Nephron (organoid): ENCODE data around the gene CDC42BPB.

Experiments
- H3K27ac Mint-ChIP-seq, 3 experiments: 2 replicates each; pipeline ENCODE4 v1.8.0; 2020; ENCODE audit warnings: mixed read lengths in 3 of 3, mild to moderate bottlenecking in 2 of 3, moderate library complexity in 1 of 3
- H3K27me3 Mint-ChIP-seq: 2 replicates; pipeline ENCODE4 v1.8.0; 2021; ENCODE audit warnings: low read depth, mild to moderate bottlenecking, moderate library complexity, mixed read lengths
- H3K36me3 Mint-ChIP-seq: 2 replicates; pipeline ENCODE4 v1.8.0; 2020; ENCODE audit warnings: low read depth, mixed read lengths
- H3K4me1 Mint-ChIP-seq: 2 replicates; pipeline ENCODE4 v1.8.0; 2020; ENCODE audit warnings: mixed read lengths
- H3K4me3 Mint-ChIP-seq, 3 experiments: 2 replicates each; pipeline ENCODE4 v1.8.0; 2020; ENCODE audit warnings: mild to moderate bottlenecking in 3 of 3, mixed read lengths in 3 of 3, moderate library complexity in 2 of 3
- H3K9me3 Mint-ChIP-seq: 2 replicates; pipeline ENCODE4 v1.8.0; 2020; ENCODE audit warnings: mixed read lengths
- CTCF ChIP-seq, 3 experiments: fragments of 200-600 bp; sonication (generic); IDR thresholded peaks; one replicate each; pipeline ENCODE4 v1.5.0; 2021; ENCODE audit warnings: antibody characterized with exemption in 3 of 3; ENCODE audit not compliant: unreplicated experiment in 3 of 3

CDC42BPB gene

GRCh38 chr14:102922490-102923200 is 134.7 kb downstream of the CDC42BPB start, which contains the start of gene AMN:
AMN (plus strand) TSS chr14:102922663; CDS start chr14:102922689, 26 bp downstream.
- Mint-ChIP-seq H3K4me3 (no peak within 1 kb of the TSS), H3K4me1 (no peaks in the 10 kb centered on the region), H3K27me3 (peaks cover 25% of the 10 kb centered on the region), H3K9me3 (no peaks in the 10 kb centered on the region), H3K36me3 (no peaks in the 10 kb centered on the region), H3K27ac (no peak within 1 kb of the TSS)
- no peak for TF ChIP-seq CTCF (IDR thresholded peaks at IDR 0.05; ENCODE audit: unreplicated experiment in 3 of 3)

GRCh38 chr14:102920998-102921304 is 136.4 kb downstream of the CDC42BPB start:
- Mint-ChIP-seq H3K36me3 (no peaks in the 10 kb centered on the region), H3K9me3 (no peaks in the 10 kb centered on the region), H3K27me3 (peaks cover 13% of the 10 kb centered on the region), H3K4me1 (no peaks in the 10 kb centered on the region), H3K4me3 (no peak overlapping the region), H3K27ac (no peak overlapping the region)
- no peak for TF ChIP-seq CTCF (IDR thresholded peaks at IDR 0.05; ENCODE audit: unreplicated experiment in 3 of 3)

GRCh38 chr14:102920273-102920997 is 136.9 kb downstream of the CDC42BPB start:
- TF ChIP-seq CTCF (IDR thresholded peaks at IDR 0.05; ENCODE audit: unreplicated experiment in 3 of 3) = no peak

GRCh38 chr14:102918438-102918837 is 138.9 kb downstream of the CDC42BPB start:
- peaks cover 3% of the 10 kb centered on the region for H3K27me3 Mint-ChIP-seq
- no peak overlapping the region for H3K27ac Mint-ChIP-seq
- no peak for TF ChIP-seq CTCF (IDR thresholded peaks at IDR 0.05; ENCODE audit: unreplicated experiment in 3 of 3)
- H3K4me1 Mint-ChIP-seq = no peaks in the 10 kb centered on the region
- H3K9me3 Mint-ChIP-seq = no peaks in the 10 kb centered on the region
- H3K36me3 Mint-ChIP-seq = no peaks in the 10 kb centered on the region
- H3K4me3 Mint-ChIP-seq = no peak overlapping the region

More at GRCh38 chr14:102920273-102920997, 136.9 kb downstream of the CDC42BPB start:
- Mint-ChIP-seq H3K36me3 (no peaks in the 10 kb centered on the region), H3K4me3 (no peak overlapping the region), H3K4me1 (no peaks in the 10 kb centered on the region), H3K9me3 (no peaks in the 10 kb centered on the region), H3K27me3 (peaks cover 9% of the 10 kb centered on the region), H3K27ac (no peak overlapping the region)

- no peaks in the 10 kb centered on the region for H3K4me1 Mint-ChIP-seq
- no peaks in the 10 kb centered on the region for H3K36me3 Mint-ChIP-seq
- no peaks in the 10 kb centered on the region for H3K9me3 Mint-ChIP-seq
- peaks cover 3% of the 10 kb centered on the region for H3K27me3 Mint-ChIP-seq
- no peak overlapping the region for H3K27ac Mint-ChIP-seq
- TF ChIP-seq CTCF (IDR thresholded peaks at IDR 0.05; ENCODE audit: unreplicated experiment in 3 of 3) = peak; percentile 34 to 57 (median 39)
- H3K4me3 Mint-ChIP-seq = no peak overlapping the region
Measured at GRCh38 chr14:102917469-102918211, 139.7 kb downstream of the CDC42BPB start.
